HG03139 (cell line): ENCODE data around the gene CCDC97.
"Not testable (repeated sequence)": the region's sequence is repeated elsewhere in the genome, so short reads cannot be mapped to it uniquely, and the experiment has no call there.

Experiments used
- ATAC-seq: cut with Tn5 transposase; IDR thresholded peaks from one replicate; pipeline ENCODE4 v1.9.1; 2021; ENCODE audit not compliant: unreplicated experiment

The CCDC97 gene

GRCh38 chr19:41310033-41310831, at the start of gene CCDC97:
CCDC97 (plus strand) TSS chr19:41310172; CDS start chr19:41310311, 139 bp downstream.
- peak; percentile 54 for ATAC-seq

GRCh38 chr19:41261474-41262190, 48.3 kb upstream of the CCDC97 start:
- no peak for ATAC-seq

GRCh38 chr19:41263042-41263849, 46.7 kb upstream of the CCDC97 start:
- ATAC-seq = peak; percentile 7

DNA sequence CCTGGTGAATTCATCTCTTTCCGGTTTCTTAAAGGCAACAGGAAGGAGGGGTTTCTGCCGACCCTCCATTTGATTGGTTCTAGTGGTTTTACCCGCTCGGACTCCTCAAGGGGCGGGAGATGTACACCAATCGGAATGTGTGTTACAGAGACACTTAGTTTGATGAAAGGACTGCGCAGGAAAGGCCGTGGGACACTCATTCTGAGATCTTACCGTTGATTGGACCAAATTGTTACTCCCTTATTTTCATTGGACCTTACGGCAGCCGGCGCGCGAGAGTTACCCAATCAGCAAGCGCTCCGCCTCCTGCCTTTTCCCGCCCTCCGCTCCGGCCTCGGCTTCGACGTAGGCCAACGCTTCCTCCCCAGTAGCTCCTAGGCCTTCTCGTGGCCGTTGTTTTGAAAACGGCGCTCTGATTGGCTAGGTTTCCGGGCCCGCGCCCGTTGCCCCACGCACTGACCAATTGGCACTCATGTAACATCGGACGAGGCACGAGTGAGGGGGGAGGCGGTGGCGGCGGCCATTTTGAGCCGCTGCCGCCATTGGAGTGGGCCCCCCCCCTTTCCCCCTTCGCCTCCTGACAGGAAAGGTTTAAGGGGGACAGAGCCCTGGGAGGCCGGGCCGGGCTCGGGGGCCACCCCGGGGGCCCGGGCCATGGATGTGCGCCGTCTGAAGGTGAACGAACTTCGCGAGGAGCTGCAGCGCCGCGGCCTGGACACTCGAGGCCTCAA, 46.0 kb upstream of the CCDC97 start, which contains the start of gene HNRNPUL1:
Gene HNRNPUL1, plus strand, starts transcription at position 523 of the 731 bp plus-strand sequence. Its CDS starts 132 bp downstream, at position 655.
- ATAC-seq = peak; percentile 63

- no peak for ATAC-seq
Observed at GRCh38 chr19:41264581-41265394, 45.2 kb upstream of the CCDC97 start.

- ATAC-seq = no peak
Observed at GRCh38 chr19:41265395-41266153, 44.4 kb upstream of the CCDC97 start.

DNA sequence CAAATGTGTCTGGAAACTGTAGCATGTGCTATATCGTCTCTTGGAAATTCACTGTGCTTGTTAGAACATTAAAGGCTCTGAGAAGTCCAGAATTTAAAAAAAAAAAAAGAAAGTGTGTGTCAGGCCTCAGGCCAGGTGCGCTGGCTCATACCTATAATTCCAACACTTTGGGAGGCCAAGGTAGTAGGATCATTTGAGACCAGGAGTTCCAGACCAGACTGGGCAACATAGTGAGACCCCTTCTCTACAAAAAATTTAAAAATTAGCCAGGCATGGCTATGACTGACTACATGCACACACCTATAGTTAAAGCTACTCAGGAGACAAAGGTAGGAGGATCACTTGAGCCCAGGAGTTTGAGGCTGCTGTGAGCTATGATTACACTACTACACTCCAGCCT, 40.9 kb upstream of the CCDC97 start:
- no peak for ATAC-seq

GRCh38 chr19:41269571-41269970, 40.4 kb upstream of the CCDC97 start:
- no peak for ATAC-seq

- ATAC-seq = no peak
Observed at GRCh38 chr19:41273076-41273475, 36.9 kb upstream of the CCDC97 start.

- ATAC-seq = no peak
Observed at GRCh38 chr19:41274802-41275201, 35.2 kb upstream of the CCDC97 start.

- ATAC-seq = no peak
Observed at GRCh38 chr19:41276231-41276630, 33.7 kb upstream of the CCDC97 start.

DNA sequence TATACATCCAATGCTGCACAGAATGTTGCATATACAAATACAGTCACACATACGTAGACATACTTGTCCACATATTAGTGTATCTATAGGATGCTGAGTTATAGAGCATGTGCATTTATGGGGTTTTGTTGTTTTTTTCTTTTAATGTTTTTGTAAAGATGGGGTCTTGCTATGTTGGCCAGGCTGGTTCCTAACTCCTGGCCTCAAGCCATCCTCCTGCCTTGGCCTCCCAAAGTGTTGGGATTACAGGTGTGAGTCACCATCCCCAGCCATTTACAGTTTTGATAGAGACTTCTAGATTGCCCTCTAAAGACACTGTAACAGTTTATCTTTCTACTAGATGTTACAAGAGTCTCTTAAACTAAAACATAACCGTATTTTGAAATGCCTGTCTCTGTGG, 31.5 kb upstream of the CCDC97 start:
- no peak for ATAC-seq

- no peak for ATAC-seq
Observed at GRCh38 chr19:41288673-41289530, 21.1 kb upstream of the CCDC97 start.

DNA sequence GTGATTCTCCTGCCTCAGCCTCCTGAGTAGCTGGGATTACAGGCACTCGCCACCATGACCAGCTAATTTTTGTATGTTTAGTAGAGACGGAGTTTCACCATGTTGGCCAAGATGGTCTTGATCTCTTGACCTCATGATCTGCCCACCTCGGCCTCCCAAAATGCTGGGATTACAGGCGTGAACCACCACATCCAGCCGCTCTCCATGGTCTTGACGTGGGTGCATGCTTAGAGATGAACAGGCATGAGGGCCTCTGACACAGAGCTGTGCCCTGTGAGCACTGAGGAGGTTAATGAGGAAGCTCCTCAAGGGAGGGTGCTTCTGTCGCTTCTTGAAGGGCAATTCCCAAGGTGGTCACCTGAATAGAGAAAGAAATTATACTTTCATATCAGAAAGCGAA, 20.2 kb upstream of the CCDC97 start:
- not testable (repeated sequence) for ATAC-seq

GRCh38 chr19:41294393-41294792, 15.6 kb upstream of the CCDC97 start:
- ATAC-seq = no peak

GRCh38 chr19:41295499-41295898, 14.5 kb upstream of the CCDC97 start:
- no peak for ATAC-seq

DNA sequence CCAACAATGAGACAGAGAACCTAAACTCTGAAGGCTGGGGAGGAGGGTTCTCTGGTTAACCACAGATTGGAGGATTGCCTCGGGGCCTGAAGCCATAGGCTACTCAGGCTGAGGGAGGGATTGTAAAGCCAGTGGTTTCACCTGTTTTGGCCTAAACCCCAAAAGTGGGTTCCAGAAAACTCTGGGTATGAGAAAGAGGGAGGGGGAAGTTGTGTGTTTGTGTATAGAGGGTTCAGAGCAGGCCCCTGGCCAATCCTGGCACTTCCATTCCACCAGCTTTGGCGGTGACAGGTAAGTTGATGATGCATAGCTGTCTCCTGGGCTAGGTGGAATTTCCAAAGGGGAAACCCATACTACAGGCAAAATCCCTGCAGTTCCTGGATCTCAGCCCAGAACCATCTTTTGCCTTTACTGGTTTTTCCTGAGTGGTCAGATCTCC, 13.5 kb upstream of the CCDC97 start:
- no peak for ATAC-seq
